A549 (cell line): ENCODE results near the gene LYZL4. TPM values are rescaled to one million over a fixed set of nuclear protein-coding genes. Genes with fewer than 3 reads are reported as not detected.

Source experiments
- ATAC-seq, 2 experiments: fragments of 200-7000 bp in 1 of 2; fragments of >200 bp in 1 of 2; cut with Nextera tagmentation in 1 of 2; cut with Tn5 transposase in 1 of 2; 3 replicates each; pipeline versions ENCODE4 v1.8.0 to v1.9.1; 2018 to 2020; ENCODE audit warnings: mild to moderate bottlenecking in 1 of 2, moderate library complexity in 1 of 2
- CTCF ChIA-PET: fragments of 300-600 bp; sonication (Branson Sonifier 250); formaldehyde crosslinking; extraction: SDS; loops from one replicate; lab custom pipeline; 2021; ENCODE audit warnings: antibody characterized with exemption, inconsistent platforms; lab: Yijun Ruan, JAX
- POLR2A ChIA-PET: fragments of 350-600 bp; formaldehyde crosslinking; extraction: SDS; loops from one replicate; lab custom pipeline; 2021; ENCODE audit warnings: antibody characterized with exemption, inconsistent platforms; lab: Yijun Ruan, JAX
- DNase-seq, 2 experiments: peaks; one replicate each; pipeline versions ENCODE4 v3.0.0 to v3.0.0-alpha.2; 2011 to 2016; ENCODE audit warnings: low read depth in 1 of 2, low spot score in 1 of 2
- FAIRE-seq: peaks from 2 replicates; lab custom pipeline; 2011; peaks lifted over from hg19 to GRCh38; lab: Jason Lieb, UNC
- H3K27ac ChIP-seq, 2 experiments: fragments of >200 bp; sonication (Bioruptor Twin); formaldehyde crosslinking; 3 replicates each; pipeline ENCODE4 v1.5.1; 2016 to 2017
- H3K4me1 ChIP-seq: fragments of >200 bp; sonication (Bioruptor Twin); formaldehyde crosslinking; 3 replicates; pipeline ENCODE4 v1.6.1; 2016
- H3K4me2 ChIP-seq: fragments of >200 bp; sonication (Bioruptor Twin); formaldehyde crosslinking; 3 replicates; pipeline ENCODE4 v1.6.1; 2016
- H3K4me3 ChIP-seq: fragments of >200 bp; sonication (Bioruptor Twin); formaldehyde crosslinking; 3 replicates; pipeline ENCODE4 v1.5.1; 2016
- H3K9me3 ChIP-seq: fragments of >200 bp; sonication (Bioruptor Twin); formaldehyde crosslinking; 3 replicates; pipeline ENCODE4 v1.6.1; 2016
- BHLHE40 ChIP-seq: IDR thresholded peaks from 2 replicates; pipeline ENCODE4 v1.6.1; 2012; ENCODE audit warnings: low read depth, low read length, inconsistent platforms
- CHD2 ChIP-seq: fragments of 150-350 bp; IDR thresholded peaks from 2 replicates; pipeline ENCODE4 v1.6.1; 2014; ENCODE audit warnings: low read length; ENCODE audit not compliant: partially characterized antibody
- EHMT2 ChIP-seq: fragments of 200-600 bp; sonication (generic); IDR thresholded peaks from 2 replicates; pipeline ENCODE4 v1.6.1; 2016; ENCODE audit warnings: antibody characterized with exemption, low read depth, mild to moderate bottlenecking, moderate library complexity
- ESRRA ChIP-seq: fragments of 150-350 bp; IDR thresholded peaks from 2 replicates; pipeline ENCODE4 v1.6.1; 2014; ENCODE audit warnings: mild to moderate bottlenecking, low read length, borderline replicate concordance
- FOSB ChIP-seq: fragments of 250-450 bp; sonication (Bioruptor Pico); IDR thresholded peaks from 2 replicates; pipeline ENCODE4 v1.5.0; 2020; ENCODE audit warnings: mild to moderate bottlenecking, moderate library complexity
- FOSL2 ChIP-seq, 2 experiments: fragments of 450-650 bp in 1 of 2; fragments of >200 bp in 1 of 2; sonication (Bioruptor Twin) in 1 of 2; formaldehyde crosslinking; IDR thresholded peaks; 2 replicates each; pipeline versions ENCODE4 v1.5.0 to v1.6.1; 2016 to 2020; ENCODE audit warnings: mild to moderate bottlenecking in 1 of 2, moderate library complexity in 1 of 2
- HOXB13 ChIP-seq: fragments of 250-450 bp; sonication (Bioruptor Pico); IDR thresholded peaks from 2 replicates; pipeline ENCODE4 v1.5.0; 2020; ENCODE audit warnings: low read depth, mild to moderate bottlenecking, moderate library complexity
- MYC ChIP-seq: IDR thresholded peaks from 2 replicates; pipeline ENCODE4 v1.6.1; 2012; ENCODE audit warnings: mild to moderate bottlenecking, inconsistent platforms, low read length, improper control_type of control experiment, borderline replicate concordance
- POLR2A ChIP-seq: IDR thresholded peaks from 2 replicates; pipeline ENCODE4 v1.6.1; 2012; ENCODE audit warnings: mild to moderate bottlenecking, low read length
- RFX5 ChIP-seq: fragments of 450-650 bp; IDR thresholded peaks from 2 replicates; pipeline ENCODE4 v1.7.1; 2014; ENCODE audit warnings: antibody characterized with exemption, mild to moderate bottlenecking, moderate library complexity
- SMC3 ChIP-seq: fragments of >200 bp; sonication (Bioruptor Twin); formaldehyde crosslinking; IDR thresholded peaks from 3 replicates; pipeline ENCODE4 v1.6.1; 2018; ENCODE audit warnings: inconsistent platforms
- SREBF2 ChIP-seq: fragments of 450-650 bp; IDR thresholded peaks from 2 replicates; pipeline ENCODE4 v1.6.1; 2014; ENCODE audit warnings: mild to moderate bottlenecking, moderate library complexity
- ZC3H11A ChIP-seq: fragments of 450-650 bp; IDR thresholded peaks from 2 replicates; pipeline ENCODE4 v1.6.1; 2014; ENCODE audit warnings: antibody characterized with exemption, mild to moderate bottlenecking
- ZFP36 ChIP-seq: fragments of 450-650 bp; IDR thresholded peaks from 2 replicates; pipeline ENCODE4 v1.6.1; 2014; ENCODE audit warnings: borderline replicate concordance; ENCODE audit not compliant: partially characterized antibody
- WGBS: methylation state at CpG from one replicate; pipeline ENCODE4 v1.1.6; 2017; ENCODE audit errors: missing lambda C conversion rate; 5-methylcytosine and 5-hydroxymethylcytosine counted together
- polyA minus RNA-seq: library from RNA; depleted of rRNA, polyadenylated mRNA; stranded (reverse); fragments of >200 nt; gene quantifications from 2 replicates; pipeline ENCODE4 v1.2.3, GENCODE V29; 2011; rRNA and poly(A)+ RNA removed
- polyA plus RNA-seq, 4 experiments: library from polyadenylated mRNA; depleted of rRNA in 3 of 4; stranded (reverse); fragments of >200 nt; fragmentation: RNase III in 1 of 4; extraction: RNeasy Plus Mini Kit Qiagen cat#74134 plus additional on column Dnase treatment in 1 of 4; gene quantifications; 2 replicates in 3 of 4; 3 replicates in 1 of 4; pipeline ENCODE4 v1.2.3, GENCODE V29; 2011 to 2017
- TF ChIP-seq, protein P1 (sequence below): fragments of >200 bp; sonication (Bioruptor Twin); formaldehyde crosslinking; IDR thresholded peaks from 2 replicates; pipeline ENCODE4 v1.6.1; 2016
- TF ChIP-seq, protein P2 (sequence below): IDR thresholded peaks from 2 replicates; pipeline ENCODE4 v1.6.1; 2012
- TF ChIP-seq, protein P3 (sequence below): fragments of 250-450 bp; sonication (Bioruptor Pico); IDR thresholded peaks from 2 replicates; pipeline ENCODE4 v1.5.0; 2020; ENCODE audit warnings: low read depth, mild to moderate bottlenecking, moderate library complexity
- TF ChIP-seq, protein P4 (sequence below): fragments of 200-600 bp; sonication (generic); IDR thresholded peaks from 2 replicates; pipeline ENCODE4 v1.6.1; 2016; ENCODE audit warnings: antibody characterized with exemption, mild to moderate bottlenecking, moderate library complexity
- TF ChIP-seq, protein P5 (sequence below): fragments of >200 bp; sonication (Bioruptor Twin); formaldehyde crosslinking; IDR thresholded peaks from 3 replicates; pipeline ENCODE4 v1.6.1; 2016

Gene LYZL4, protein sequence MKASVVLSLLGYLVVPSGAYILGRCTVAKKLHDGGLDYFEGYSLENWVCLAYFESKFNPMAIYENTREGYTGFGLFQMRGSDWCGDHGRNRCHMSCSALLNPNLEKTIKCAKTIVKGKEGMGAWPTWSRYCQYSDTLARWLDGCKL
- not detected in 2 replicates for polyA plus RNA-seq (2011; rRNA removed)
- not detected in 2 replicates for polyA plus RNA-seq (2012; cell fraction: cytosol; rRNA removed)
- not detected in 2 replicates for polyA plus RNA-seq (2012; cell fraction: nucleus; rRNA removed)
- polyA plus RNA-seq (2017; fragmentation: RNase III; extraction: RNeasy Plus Mini Kit Qiagen cat#74134 plus additional on column Dnase treatment), result not detected in 3 replicates
- not detected in 2 replicates for polyA minus RNA-seq

DNA sequence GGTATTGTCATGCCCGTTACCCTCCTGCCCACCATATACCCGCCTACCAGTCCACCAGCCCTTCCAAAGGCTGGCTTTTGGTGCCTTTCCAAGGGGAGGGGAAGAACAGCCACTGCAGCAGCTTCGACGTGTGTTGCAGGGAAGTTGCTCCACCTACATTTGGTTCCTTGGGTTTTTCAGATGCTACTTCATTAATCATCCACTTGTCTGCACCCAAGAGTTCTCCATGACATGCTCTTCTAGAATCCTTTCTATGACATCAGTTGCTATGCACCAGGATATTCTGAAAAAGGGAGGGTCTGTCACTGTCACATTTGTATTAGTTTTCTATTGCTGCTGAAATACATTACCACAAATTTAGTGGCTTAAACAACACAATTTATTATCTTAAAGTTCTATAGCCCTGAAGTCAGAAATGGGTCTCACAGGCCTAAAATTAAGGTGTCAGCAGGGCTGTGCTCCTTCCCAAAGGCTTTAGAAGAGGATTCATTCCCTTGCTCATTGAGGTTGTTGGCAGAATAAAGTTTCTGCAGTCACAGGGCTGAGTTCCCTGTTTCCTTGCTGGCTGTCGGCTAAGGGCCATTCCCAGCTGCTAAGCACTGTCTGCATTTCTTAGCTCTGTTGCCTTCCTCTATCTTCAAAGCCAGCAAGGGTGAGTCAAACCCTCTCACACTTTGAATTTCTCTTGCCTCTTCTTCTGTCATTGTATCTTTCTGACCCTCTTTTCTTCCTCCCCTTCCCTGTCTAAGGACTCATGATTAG is at the start of gene LYZL4:
Gene LYZL4 (minus strand): TSS at position 241 of the 762 bp plus-strand sequence. CDS start 3,359 bp downstream, outside the sequence.
- no peak for DNase-seq
- no peak for FAIRE-seq
- ATAC-seq, result no peak
- ChIA-PET CTCF (no interaction called here), POLR2A (no interaction called here)
- TF ChIP-seq ZFP36, result no peak
- no peak for TF ChIP-seq ZC3H11A
- WGBS, result 12% methylated on average over 5 of the region's 5 CpGs
- no peak within 1 kb of the TSS for H3K27ac ChIP-seq
- no peaks in the 10 kb centered on the region for H3K9me3 ChIP-seq
- no peak within 1 kb of the TSS for H3K4me3 ChIP-seq
- H3K4me2 ChIP-seq, result no peak within 1 kb of the TSS
- no peaks in the 10 kb centered on the region for H3K4me1 ChIP-seq

DNA sequence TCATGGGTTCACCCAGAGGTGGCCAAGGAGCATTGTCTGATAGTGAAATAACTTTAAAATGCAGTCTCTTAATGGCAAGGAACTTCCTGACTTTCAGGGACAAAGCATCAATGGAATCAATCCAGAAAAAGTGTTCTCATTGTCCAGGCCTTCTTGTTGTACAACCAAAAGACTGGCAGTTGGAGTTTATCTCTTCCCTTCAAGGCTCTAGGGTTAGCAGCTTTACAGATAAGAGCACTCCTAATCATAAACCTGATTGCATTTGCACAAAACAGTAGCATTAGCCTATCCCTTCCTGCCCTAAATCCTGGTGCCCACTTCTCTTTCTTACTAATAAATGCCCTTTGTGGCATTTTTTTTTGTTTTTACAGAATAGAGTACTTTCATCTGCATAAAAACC is 48.7 kb upstream of the LYZL4 start:
- Histone ChIP-seq H3K4me1 (no peaks in the 10 kb centered on the region), H3K4me3 (no peak overlapping the region), H3K27ac (no peak overlapping the region)
- CTCF ChIA-PET, result interaction anchor here (1.0 to 1.4 kb wide), 2 partner anchors 10 to 16 kb away, joined by 3 read pairs; no protein-coding TSS in a partner anchor
- FAIRE-seq, result no peak
- TF ChIP-seq EHMT2, result no peak
- no peak for TF ChIP-seq CHD2
- TF ChIP-seq, protein P1, sequence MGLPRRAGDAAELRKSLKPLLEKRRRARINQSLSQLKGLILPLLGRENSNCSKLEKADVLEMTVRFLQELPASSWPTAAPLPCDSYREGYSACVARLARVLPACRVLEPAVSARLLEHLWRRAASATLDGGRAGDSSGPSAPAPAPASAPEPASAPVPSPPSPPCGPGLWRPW, result no peak
- TF ChIP-seq, protein P2, sequence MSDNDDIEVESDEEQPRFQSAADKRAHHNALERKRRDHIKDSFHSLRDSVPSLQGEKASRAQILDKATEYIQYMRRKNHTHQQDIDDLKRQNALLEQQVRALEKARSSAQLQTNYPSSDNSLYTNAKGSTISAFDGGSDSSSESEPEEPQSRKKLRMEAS, result no peak
- TF ChIP-seq HOXB13 (CRISPR knock-in tag), result no peak
- TF ChIP-seq, protein P3, sequence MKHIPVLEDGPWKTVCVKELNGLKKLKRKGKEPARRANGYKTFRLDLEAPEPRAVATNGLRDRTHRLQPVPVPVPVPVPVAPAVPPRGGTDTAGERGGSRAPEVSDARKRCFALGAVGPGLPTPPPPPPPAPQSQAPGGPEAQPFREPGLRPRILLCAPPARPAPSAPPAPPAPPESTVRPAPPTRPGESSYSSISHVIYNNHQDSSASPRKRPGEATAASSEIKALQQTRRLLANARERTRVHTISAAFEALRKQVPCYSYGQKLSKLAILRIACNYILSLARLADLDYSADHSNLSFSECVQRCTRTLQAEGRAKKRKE (CRISPR knock-in tag), result no peak
- TF ChIP-seq, protein P4, sequence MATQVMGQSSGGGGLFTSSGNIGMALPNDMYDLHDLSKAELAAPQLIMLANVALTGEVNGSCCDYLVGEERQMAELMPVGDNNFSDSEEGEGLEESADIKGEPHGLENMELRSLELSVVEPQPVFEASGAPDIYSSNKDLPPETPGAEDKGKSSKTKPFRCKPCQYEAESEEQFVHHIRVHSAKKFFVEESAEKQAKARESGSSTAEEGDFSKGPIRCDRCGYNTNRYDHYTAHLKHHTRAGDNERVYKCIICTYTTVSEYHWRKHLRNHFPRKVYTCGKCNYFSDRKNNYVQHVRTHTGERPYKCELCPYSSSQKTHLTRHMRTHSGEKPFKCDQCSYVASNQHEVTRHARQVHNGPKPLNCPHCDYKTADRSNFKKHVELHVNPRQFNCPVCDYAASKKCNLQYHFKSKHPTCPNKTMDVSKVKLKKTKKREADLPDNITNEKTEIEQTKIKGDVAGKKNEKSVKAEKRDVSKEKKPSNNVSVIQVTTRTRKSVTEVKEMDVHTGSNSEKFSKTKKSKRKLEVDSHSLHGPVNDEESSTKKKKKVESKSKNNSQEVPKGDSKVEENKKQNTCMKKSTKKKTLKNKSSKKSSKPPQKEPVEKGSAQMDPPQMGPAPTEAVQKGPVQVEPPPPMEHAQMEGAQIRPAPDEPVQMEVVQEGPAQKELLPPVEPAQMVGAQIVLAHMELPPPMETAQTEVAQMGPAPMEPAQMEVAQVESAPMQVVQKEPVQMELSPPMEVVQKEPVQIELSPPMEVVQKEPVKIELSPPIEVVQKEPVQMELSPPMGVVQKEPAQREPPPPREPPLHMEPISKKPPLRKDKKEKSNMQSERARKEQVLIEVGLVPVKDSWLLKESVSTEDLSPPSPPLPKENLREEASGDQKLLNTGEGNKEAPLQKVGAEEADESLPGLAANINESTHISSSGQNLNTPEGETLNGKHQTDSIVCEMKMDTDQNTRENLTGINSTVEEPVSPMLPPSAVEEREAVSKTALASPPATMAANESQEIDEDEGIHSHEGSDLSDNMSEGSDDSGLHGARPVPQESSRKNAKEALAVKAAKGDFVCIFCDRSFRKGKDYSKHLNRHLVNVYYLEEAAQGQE, result no peak
- TF ChIP-seq, all 56 proteins: peak for 0
- no peaks in the 10 kb centered on the region for H3K9me3 ChIP-seq
- ATAC-seq (no peak), DNase-seq (no peak)
- POLR2A ChIA-PET, result no interaction called here
- H3K4me2 ChIP-seq, result no peak overlapping the region

DNA sequence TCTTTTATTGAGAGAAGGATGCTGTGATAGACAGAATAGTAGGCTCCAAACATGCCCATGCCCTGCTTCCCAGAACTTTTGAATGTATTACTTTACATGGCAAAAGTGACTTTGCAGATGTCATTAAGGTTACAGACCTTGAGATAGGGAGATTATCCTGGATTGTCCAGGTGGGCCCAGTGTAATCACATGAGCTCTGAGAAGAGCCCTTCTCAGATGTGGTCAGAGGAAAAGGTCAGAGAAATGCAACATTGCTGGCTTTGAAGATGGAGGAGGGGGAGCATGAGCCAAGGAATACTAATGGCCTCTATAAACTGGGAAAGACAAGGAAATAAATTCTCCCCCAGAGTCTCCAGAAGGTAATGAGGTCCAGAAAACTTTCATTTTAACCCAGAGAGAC is 45.8 kb upstream of the LYZL4 start:
- ChIA-PET CTCF (interaction anchor here (1.3 kb wide), 1 partner anchor 209 kb away, joined by 4 read pairs; no protein-coding TSS in a partner anchor), POLR2A (no interaction called here)
- TF ChIP-seq RFX5, result no peak
- no peak for TF ChIP-seq POLR2A
- no peak for TF ChIP-seq FOSL2 (IDR thresholded peaks at IDR 0.05)
- TF ChIP-seq FOSL2 (CRISPR knock-in tag; IDR thresholded peaks at IDR 0.05), result no peak
- TF ChIP-seq, protein P5, sequence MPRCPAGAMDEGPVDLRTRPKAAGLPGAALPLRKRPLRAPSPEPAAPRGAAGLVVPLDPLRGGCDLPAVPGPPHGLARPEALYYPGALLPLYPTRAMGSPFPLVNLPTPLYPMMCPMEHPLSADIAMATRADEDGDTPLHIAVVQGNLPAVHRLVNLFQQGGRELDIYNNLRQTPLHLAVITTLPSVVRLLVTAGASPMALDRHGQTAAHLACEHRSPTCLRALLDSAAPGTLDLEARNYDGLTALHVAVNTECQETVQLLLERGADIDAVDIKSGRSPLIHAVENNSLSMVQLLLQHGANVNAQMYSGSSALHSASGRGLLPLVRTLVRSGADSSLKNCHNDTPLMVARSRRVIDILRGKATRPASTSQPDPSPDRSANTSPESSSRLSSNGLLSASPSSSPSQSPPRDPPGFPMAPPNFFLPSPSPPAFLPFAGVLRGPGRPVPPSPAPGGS, result no peak
- no peak for TF ChIP-seq FOSB (CRISPR knock-in tag)
- TF ChIP-seq BHLHE40, result no peak
- no peak for TF ChIP-seq SREBF2
- no peak for TF ChIP-seq ESRRA
- TF ChIP-seq MYC, result no peak
- TF ChIP-seq SMC3, result no peak
- Histone ChIP-seq H3K27ac (no peak overlapping the region), H3K4me1 (no peaks in the 10 kb centered on the region), H3K9me3 (no peaks in the 10 kb centered on the region), H3K4me3 (no peak overlapping the region), H3K4me2 (no peak overlapping the region)
- ATAC-seq, result no peak
- FAIRE-seq, result no peak
- DNase-seq, result no peak
